Stimulated activated CD8-positive, alpha-beta memory T cell treated with anti-CD3 and anti-CD28 coated beads, Interleukin-12 subunit alpha, Interleukin-12 subunit beta, amount 100 ng/mL, for 24 hours (primary cell): ENCODE results near the gene BLTP2.
A peak's percentile ranks its signal among the peaks of the same experiment; 100 is the strongest.

Experiments
- DNase-seq: peaks from one replicate; pipeline ENCODE4 v3.0.0-alpha.2; 2020; ENCODE audit errors: extremely low read depth

The BLTP2 gene

DNA sequence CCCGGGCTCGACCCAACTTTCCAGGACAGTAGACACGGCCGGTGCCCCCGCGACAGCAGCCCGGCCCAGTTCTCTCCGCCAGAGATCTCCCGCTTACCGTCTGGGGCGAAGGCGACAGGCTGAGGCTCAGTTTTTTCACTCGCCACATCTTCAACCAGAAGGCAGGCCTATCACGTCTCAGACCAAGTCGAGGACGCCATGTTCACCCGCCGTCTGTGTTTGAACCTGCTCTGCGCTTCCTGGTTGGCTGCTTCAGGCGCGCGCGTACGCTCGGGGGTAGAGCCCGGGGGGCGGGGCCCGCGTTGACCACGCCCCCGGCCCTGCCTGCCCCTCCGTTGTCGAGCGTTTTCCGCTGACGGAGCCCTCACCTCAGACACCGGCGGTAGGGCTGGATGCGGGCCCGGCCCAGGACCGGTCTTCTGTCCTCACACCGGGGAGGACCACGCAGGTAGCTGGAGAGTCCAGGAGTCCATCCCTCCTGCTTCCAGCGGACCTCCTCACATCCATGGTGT lies 46.1 kb downstream of the BLTP2 start, which contains the start of gene SPAG5:
SPAG5 (minus strand) TSS at position 227 of the 512 bp plus-strand sequence; CDS start at position 148, 79 bp downstream.
- peak; percentile 86 for DNase-seq

DNA sequence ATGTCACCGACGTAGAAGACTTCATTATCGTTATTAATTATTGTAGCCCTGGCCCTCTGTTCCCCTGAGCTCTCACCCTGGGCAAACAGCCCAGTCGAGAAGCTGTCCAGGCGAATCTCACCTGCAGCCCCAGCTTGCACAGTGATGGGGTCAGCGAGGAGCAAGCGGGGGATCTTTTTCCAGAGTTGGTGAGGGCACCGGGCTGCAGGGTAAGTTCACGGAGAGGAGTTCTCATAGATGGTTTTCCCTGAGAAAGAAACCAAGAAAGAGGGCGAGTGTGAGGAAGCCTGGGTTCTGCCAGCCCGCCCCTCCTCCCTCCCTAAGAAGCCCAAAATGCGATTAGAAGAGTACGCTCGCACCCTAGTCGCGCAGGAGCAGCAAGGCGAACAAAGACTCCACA lies 46.6 kb downstream of the BLTP2 start:
- DNase-seq, result no peak

DNA sequence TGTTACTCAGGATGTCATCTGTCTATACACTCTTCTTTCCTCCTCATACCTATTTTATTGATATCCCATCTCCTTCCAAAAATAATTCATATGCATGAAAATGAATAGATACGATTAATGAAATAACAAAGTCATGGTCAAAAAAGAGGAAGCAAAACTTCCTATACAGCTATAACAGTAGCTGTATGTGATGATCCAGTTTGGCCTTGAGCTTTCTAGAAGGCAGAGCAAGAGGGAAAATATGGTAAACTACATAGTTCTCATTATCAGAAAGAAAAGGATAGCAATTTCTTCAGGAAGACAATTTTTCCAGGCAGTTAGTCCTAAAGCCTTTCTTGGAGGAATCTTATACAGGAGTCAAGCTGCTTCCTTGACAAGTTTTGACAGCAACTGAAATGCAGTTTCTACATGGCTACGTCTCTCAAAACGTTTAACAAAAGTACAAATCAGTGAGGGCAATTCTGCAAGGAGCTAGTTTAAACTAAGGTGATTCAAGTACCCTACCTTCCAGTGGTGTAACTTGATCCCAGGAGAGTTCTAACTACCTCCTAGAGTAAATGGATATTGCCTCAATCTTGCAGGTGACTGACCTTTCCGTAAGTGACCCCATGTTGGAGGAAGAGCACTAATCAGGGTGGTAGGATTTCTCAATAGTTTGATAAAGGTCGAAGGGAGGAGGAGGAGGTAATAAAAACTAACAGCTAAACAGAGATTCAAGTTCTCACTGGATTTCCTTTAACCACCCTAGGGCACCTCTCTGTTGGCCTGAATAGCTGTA lies 47.2 kb downstream of the BLTP2 start:
- DNase-seq, result no peak
